GM19351 (cell line): ENCODE data around the gene TMEM252.

Experiments
- ATAC-seq: cut with Tn5 transposase; IDR thresholded peaks from one replicate; pipeline ENCODE4 v1.9.1; 2021; ENCODE audit warnings: mild to moderate bottlenecking, moderate library complexity; ENCODE audit not compliant: unreplicated experiment

The TMEM252 gene

DNA sequence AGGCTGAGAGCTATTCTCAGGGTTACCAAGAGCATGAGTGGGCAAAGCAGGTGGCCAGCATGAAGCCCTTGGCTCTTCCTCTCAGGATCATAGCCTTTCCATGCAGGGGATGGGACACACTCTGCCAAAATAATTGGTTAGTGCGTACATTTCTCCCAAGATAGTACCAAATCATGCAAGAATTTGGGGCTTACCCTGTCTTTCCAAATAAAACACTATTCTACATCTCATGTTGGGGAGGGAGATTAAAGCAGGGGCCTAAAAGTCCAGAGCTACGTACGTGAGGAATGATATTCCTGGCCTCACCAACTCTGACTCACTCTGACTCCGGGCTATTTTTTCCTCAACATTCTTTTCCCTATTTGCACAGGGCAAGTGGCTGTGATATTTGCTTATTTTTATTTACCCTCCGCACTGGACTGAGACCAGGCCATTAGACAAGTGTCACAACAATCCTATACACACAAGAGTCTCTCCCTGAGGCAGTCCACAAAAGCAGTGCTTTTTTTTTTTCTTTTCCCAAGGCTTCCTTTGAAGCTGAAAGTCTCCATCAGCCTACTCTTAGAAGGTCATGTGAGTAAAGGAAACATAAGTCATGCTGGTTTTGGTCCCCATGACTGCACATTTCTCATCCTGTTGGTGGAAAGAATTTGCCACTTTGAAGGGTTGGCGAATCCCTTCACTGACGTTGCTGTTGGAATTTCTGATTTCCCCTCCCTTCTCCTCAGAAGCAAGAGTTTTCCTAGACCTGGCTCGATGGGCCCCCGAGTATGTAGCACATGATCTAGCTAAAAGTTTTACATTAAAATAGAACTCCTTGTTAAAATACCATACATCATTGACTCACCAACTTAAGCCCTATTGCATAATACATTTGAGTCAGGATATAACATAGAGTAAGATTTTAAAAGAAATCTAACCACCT is 40.0 kb downstream of the TMEM252 start:
- no peak for ATAC-seq

DNA sequence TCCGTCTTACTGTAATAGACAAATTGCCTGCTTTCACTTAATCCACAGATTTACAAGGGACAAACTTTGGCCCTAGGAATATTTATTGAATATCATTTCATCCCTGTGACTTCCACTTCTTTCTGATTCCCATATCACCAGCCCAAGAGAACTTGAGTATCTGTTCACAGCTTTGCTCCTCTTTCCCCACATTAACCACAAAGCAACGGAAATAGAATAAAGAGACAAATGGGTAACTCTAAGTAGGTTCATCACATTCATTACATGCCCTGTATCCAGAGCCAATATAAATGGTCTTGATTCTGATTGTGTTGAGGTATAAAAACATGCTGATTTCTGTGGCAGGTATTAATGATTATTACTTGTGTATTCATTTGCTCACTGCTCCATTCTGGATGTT is 41.9 kb downstream of the TMEM252 start:
- ATAC-seq: no peak

DNA sequence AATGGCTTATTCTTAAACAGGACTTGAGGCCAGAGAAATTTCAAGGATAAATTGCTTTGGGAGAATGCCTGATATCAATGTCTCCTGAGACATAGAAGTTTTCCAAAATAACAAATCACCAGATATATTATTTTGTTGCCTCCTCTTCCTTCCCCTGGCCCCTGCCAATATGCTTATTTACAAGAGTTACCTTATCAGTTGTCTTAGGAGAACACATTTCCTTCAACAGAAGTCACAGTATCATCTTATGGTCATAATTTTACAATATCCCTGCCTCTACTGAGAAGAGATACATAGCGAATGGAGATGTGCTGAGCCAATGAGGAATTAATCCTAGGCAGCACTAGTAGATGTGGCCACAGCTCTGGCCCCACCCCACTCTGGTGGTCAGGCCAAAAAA is 43.1 kb downstream of the TMEM252 start:
- no peak for ATAC-seq

DNA sequence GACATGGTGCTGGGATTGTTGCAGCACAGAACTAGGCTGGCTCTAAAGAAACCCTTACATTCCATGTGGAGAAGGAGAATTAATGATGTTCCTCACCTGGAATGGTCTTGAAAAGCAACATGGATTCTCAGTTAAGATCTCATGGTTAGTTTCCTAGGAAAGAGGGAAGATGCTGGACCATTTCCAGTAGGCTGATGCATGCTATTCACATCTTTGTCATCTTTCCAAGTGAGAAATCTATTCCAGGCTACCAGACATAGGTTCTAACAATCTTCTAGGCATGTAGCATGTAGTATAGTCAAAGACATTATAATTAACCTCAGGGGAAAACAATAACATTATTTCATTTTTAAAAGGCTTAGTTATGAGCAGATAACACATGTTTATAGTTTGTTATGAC is 44.3 kb downstream of the TMEM252 start:
- no peak for ATAC-seq

DNA sequence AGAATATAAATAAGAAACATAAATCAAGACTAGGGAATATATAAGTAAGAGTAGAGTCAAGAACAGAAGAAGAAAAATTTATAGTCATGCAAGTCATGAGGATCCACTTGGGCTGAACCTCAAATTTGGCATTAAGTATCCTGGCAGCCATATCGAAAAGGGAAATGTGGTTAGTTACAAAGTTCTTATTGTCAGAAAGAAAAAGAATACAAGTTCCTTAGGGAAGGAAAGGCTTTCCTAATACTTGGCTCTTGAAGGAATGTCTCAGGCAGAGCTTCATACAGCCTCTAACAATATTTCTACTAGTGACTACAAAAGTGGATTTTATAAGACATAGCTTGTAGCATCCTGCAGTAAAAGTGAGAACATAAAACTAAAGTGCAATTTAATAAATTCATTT is 45.4 kb downstream of the TMEM252 start:
- no peak for ATAC-seq

DNA sequence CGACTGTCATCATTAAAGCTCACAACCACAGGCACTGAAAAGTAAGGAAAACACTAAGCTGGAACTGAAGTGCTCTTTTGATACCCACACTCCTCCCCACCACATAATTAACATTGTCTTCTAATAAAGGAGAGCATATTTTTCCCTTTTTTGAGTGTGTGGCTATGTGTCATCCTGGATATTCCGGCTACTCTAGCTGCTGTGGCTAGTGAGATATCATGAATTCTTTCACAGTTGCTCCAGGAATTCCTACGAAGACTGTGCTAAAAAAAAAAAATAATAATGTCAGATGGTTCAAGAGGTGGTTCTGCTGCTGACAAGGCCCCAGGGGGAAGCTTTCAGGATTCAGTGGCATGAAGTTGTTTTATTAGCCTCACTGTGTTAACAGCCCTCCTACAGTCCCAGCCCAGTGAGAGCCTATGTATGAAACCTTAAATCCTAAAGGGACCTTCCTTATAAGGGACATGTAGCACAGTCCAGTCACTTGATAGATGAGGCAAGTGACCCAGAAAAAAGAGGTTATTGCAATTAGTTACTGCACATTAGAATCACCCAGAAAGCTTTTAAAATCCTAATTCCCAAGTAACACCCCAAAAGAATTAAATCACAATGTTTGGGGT is 46.6 kb downstream of the TMEM252 start:
- ATAC-seq: no peak

DNA sequence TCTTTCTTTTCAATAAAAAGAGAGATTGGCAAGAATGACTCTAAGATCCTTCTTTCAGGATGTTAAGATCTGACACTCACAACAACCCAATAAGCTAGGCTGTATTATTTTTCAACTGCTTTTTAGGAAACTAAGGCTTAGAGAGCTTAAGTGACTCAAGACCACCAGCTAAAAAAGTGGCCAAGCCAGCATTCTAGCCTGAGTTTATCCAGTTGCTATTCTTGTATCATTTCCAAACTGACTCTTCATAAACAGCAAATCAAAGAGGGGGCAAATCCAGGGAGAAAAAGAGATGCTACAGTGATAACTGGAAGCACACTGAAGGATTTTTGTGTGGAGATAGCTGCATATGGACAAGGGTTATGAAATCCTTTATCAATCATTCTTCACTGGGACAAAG is 47.1 kb downstream of the TMEM252 start:
- ATAC-seq: no peak

DNA sequence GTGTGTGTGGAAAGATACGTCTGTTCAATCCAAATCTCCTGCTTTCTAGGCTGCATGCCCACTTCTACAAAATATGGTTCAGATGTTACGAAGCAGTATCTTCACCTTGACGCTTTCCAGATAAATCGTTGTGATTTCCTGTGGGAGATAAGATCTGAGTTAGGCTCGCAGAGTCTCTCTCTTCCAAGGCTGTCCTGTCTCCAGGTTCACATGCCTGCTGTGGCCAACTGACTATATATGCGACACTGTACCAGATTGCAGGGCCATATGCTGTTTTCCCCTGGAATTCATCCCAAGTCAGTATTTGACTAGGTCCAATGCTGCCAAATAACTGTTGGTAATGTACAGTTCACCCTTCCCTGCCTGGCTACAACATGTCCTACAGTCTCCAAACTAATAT is 47.9 kb downstream of the TMEM252 start:
- no peak for ATAC-seq

DNA sequence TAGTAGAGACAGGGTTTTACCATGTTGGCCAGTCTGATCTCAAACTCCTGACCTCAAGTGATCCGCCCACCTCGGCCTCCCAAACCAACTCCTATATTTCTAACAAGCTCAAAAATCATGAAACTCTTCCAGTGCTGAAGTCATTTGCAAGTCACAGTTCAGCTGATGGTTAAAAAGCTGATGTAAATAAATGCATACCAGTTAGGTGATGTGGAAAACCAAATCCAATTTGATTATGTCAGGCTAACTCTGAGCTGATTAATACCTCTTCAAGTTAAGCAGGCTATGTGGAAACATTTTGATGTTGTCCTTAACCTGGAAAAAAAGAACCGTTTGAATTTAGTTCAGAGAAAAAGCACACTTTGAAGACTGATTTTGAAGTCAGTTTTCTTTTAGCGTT is 51.0 kb downstream of the TMEM252 start:
- no peak for ATAC-seq

DNA sequence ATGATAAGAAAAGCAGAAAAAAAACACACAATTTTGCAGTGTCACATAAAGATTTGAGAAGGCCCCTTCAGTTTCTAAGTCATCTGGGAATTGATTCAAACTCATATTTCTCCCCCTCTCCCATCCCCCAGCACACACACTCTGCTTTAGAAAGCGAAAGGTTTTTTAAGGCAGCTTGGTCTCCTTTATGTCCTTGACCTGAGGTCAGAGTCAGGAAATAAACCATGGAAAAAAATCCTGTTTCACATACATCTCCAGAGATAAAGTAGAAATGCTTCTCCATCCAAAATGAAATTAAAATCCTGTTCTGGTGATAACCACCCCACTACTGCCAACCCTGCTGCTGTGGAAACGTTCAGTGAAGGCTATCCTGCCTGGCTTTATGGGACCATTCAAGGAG is 52.6 kb downstream of the TMEM252 start:
- ATAC-seq: no peak
